COR-L47 (cell line): Measurements from ENCODE around the gene CELA1.
"Not testable (repeated sequence)": the region's sequence is repeated elsewhere in the genome, so short reads cannot be mapped to it uniquely, and the experiment has no call there.

Experiments
- DNase-seq: peaks from one replicate; lab custom pipeline; 2025; lab: John Stamatoyannopoulos, UW

CELA1 gene

GRCh38 chr12:51342416-51342815 is 4.1 kb downstream of the CELA1 start:
- DNase-seq = no peak

DNA sequence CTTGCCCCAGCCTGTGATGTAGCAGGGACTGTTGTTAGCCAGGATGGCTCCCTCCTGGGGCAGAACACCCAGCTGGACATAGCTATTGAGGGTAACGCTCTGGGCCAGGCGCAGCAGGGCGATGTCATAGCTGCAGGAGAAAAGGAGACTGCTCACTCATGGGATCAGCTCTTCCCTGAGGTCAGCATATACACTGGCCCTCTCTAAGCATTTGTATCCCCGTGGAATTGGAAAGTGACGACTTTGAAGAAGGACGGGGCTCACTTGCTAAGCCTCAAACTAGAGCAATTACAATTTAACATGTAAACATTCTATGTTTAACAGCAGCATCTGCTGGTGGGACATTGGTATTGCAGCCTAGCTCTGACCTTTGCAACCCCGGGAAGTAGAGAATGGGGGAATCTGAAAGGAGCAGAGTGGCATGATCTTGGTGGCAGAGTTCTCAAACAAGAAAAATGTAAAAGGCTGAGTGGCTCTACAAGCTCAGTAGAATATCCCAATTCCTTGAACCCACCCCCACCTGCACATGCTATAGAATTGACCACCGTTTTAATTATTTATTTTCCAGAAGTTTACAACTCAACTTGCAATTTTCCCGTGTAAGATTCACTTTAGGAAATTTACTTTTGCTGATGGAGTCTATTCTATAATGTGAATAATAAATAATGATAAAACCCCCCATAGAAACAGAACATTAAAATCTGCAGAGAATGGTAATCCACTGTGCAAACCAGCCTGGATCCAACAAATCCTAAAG is 5.0 kb downstream of the CELA1 start:
- DNase-seq = peak; percentile 50

- no peak for DNase-seq
These were observed 6.7 kb downstream of the CELA1 start for GRCh38 chr12:51339750-51340149.

DNA sequence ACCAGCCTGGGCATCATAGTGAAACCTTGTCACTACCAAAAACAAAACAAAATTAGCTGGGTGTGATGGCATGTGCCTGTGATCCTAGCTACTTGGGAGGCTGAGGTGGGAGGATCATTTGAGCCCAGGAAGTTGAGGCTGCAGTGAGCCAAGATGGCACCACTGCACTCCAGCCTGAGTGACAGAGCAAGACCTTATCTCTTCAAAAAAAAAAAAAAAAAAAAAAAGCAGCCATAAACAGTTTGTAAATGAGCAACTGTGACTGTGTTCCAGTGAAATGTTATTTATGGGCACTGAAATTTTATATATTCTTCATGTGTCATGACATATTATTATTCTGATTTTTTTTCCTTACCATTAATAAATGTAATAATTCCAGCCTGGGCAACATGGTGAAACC is 9.1 kb downstream of the CELA1 start:
- not testable (repeated sequence) for DNase-seq

- DNase-seq = no peak
These were observed 10.5 kb downstream of the CELA1 start for GRCh38 chr12:51335931-51336330.

DNA sequence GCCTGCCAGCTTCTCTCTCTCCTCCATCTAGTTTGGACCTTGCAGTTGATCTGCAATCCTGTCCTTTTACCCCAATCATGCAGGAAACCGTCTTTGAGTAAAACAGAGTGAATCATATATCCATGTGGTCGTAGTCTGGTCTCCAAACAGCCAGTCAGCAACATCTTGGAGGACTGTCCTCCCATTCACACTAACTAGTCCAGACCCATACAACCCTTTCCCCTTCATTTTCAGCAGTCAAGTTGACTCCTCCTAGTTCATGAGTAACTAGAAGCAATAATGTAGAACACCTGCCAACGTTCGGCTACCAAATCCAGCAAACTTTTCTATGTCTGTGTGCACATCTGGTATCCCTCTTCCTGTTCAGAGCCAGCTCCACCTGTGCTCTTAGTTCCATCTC is 11.7 kb downstream of the CELA1 start:
- DNase-seq = no peak

DNA sequence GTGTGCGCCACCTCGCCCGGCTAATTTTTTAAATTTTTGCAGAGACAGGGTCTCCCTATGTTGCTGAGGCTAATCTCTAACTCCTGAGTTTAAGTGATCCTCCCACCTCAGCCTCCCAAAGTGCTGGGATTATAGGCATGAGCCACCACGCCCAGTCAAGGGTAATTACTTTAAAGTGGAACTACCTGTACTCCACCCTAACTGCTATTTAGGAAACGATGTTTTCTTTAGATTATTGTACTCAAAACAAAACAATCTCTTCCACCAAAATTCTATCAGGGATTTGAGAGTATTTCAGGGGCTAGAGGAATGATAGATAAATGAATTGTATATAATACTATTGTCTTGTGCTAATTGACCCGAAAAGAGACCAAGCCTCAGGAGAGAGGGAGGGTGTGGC is 12.9 kb downstream of the CELA1 start:
- DNase-seq = no peak

DNA sequence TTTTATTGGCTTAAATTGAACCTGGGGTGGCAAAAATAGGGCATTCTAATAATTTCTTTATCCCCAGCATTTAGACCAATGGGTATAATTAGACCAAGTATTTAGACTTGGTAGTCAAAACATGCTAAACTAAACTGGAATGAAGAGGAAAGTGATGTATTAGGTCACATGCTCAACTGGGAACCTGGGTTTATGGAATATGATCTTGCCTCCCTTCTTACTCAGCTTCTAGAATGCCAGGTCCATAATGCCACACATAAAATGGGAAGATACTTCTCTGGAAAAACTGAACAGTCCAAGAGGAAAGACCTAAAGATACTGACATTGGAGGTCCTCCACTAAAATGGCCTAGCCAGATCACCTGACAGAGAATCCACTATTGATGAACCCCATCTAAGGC is 16.3 kb downstream of the CELA1 start:
- no peak for DNase-seq

DNA sequence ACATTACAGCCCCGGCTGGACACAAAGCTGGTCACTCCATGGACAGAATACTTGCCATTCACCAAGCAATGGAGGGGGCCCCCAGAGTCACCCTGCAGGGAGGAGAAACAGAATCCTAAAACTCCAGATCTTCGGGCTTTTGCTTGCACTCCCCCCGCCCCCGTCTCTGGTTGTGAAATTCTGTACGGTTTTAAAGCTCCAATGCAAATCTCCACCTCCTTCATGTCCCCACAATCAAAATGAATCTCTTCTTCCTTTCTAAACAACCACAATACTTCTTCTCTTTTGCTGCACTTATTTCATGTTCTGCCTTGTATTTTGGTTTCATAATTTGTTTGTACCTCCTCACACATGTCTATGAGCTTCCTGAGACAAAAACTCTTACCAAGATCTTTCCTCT is 16.7 kb downstream of the CELA1 start:
- DNase-seq = no peak

DNA sequence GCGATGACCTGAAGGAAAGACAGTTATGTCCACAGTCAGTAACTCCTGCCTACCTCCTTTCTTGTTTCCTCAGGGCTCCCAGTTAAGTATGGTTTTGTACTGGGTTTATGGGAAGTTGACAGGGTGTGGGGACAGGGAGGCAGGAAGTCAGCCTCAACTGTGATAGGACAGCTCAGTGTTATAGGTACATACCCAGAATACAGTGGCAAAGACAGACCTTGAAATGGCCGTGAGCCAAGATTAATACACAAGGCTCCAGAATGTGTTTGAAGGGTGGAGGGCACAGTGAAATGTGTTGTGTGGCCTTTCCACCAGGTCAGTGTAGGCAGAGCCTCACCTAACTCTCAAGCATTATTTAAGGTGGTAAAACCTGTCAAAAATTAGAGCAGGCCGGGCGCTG is 17.9 kb downstream of the CELA1 start:
- DNase-seq = no peak

GRCh38 chr12:51326698-51327439 is 19.6 kb downstream of the CELA1 start:
- DNase-seq = no peak

DNA sequence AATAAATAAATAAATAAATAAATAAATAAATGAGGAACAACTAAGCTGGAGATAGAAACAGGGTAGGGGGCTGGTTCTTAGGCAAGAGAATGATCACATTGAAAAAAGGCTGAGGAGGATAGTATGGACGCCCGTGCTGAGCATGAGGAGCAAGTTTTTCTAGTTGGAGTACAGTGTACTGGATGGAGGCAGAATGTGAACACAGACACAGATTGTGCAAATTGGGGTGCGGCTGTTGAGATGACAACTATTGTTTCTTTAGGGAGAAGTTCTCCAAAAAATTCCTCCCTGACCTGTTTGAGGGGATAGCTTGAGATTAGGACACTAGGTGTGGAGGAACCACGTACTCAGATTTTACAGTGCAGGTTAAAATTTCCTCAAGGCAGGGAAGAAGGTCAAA is 21.5 kb downstream of the CELA1 start:
- no peak for DNase-seq

DNA sequence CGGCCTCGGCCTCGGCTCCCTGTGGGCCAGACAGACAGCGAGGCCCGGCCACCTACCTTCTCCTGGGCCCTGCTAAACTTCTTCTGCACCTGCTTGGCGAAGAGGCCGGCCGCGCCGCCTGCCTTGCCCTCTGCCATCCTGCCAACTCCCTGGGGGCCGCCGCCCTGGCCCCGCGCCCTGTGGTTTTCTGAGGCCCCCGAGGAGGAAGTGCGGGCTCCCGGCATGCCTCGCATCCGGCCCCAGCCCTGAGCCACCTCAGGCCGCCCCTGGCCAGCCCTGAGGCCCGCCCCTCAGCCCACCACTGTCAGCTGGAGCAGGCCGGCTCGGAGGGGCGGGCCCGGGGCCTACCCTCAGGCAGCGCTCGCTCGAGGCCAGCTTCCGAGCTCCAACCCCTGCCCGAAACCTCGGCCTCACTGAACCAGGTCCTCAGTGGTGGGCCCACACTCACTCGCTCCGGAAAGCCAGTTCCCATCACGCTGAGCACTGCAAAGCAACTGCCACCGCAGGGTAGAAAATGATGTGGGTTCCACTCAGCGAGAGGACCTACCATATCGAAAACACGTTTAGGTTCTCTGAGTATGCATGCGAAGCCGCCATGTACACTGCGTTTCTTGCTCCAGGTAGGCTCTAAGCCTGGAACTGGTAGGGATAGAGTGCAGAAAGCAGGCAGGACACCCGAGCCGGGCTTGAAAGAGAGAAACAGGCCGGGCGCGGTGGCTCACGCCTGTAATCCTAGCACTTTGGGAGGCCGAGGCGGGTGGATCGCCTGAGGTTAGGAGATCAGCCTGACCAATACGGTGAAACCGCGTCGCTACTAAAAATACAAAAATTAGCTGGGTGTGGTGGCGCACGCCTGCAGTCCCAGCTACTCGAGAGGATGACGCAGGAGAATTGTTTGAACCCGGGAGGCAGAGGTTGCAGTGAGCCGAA is 22.2 kb downstream of the CELA1 start, which contains the start of gene BIN2:
Gene BIN2 (minus strand): TSS at position 209 of the 930 bp plus-strand sequence. CDS start 72 bp downstream, at position 137.
- DNase-seq = no peak

- DNase-seq = no peak
These were observed 23.0 kb downstream of the CELA1 start for GRCh38 chr12:51323317-51323960.

- DNase-seq = no peak
These were observed 24.0 kb downstream of the CELA1 start for GRCh38 chr12:51322452-51322851.

- no peak for DNase-seq
These were observed 24.6 kb downstream of the CELA1 start for GRCh38 chr12:51321882-51322281.

DNA sequence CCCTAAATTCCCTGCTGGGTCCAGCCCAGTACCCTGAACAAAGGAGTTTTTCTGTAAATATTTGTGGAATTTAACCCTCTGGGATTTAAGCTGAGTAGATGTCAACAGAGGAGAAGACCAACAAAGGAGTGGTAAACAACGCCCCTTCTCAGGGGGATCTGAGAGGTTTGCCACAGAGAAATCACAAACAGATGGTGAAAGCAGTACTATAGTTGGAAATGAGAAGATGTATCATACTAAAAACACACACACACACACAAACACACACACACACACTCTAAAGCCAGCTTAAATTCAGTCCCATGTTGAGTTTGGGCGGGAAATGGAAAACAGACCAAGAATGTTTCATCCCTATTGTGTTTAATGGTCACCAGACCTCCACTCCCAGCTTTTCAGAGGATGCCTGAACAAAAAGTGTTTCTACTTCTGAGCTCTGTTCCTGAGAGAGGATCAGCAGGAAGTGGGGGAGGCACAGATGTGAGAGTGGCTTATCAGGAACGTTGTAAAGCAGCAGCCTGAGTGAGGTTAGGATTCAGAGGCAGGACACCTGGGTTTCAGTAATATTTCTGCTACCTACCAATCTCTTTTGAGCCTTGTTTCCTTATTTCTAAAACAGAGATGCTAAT is 25.7 kb downstream of the CELA1 start:
- no peak for DNase-seq

DNA sequence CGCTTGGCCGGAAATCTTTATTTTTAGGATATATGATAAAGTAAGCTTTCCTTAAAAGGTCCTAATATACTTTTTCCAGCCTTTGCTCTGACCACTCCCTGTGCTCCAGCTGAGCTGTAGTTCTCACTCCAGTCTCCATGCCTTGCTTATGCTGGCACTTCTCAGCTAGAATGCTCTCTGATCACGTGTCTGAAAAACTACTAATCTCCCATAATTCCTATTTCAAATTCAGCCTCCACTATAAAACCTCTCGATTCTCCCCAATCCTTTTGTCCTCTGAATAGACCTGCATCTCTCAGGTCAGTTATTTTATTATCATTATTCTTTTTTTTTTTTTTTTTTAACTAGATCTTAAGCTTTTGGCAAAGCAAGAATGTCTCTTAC is 26.2 kb downstream of the CELA1 start:
- DNase-seq = no peak

GRCh38 chr12:51318846-51319599 is 27.5 kb downstream of the CELA1 start:
- no peak for DNase-seq

DNA sequence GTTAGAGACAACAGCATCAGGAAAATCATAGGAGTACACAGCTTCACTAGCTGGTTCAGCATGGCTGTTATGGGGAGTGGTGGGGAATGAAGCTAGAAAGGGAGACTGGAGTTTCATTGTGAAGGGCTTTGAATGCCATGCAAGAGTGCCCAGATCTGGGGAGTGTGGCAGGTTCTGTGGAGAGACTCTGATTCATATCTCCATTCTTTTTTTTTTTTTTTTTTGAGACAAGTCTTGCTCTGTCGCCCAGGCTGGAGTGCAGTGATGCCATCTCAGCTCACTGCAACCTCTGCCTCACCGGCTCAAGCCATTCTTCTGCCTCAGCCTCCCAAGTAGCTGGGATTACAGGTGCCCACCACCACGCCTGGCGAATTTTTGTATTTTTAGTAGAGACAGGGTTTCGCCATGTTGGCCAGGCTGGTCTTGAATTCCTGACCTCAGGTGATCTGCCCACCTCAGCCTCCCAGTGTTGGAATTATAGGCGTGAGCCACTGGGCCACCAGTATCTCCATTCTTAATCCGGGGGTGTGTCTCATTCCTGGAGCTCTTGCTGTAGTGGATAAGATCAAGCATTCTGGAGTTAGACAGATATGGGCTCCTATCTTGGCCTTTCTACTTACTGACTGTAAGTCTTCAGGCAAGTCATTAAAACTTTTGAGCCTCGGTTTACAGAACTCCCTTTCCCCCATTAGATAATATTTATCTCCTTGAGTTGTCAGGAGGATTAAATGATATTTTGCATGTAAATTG is 28.2 kb downstream of the CELA1 start:
- not testable (repeated sequence) for DNase-seq
